Right ventricle myocardium inferior (tissue), 1 donor: ENCODE measurements around the gene DYRK1A. TPM values are rescaled to one million over a fixed set of nuclear protein-coding genes. Genes with fewer than 3 reads are reported as not detected.
A peak's percentile ranks its signal among the peaks of the same experiment; 100 is the strongest.

ENCODE experiments used
- ATAC-seq: fragments of 200-7000 bp; cut with Tn5 transposase; one replicate; pipeline ENCODE4 v1.9.1; 2020; ENCODE audit warnings: mild to moderate bottlenecking, moderate library complexity
- DNase-seq: peaks from one replicate; pipeline ENCODE4 v3.0.0; 2021; ENCODE audit errors: missing footprints
- intact Hi-C: fragments of 100-400 bp; cut with DNase I; formaldehyde crosslinking; loops from one replicate; pipeline ENCODE4 v1.11.0; 2022
- total RNA-seq: library from RNA; stranded (reverse); fragmentation: NEBNext Ultra II Directional; extraction: Animal tissue kit (Norgen Biotek cat#: 25700); gene quantifications from one replicate; pipeline ENCODE4 v1.2.1, GENCODE V29; 2021
- donor health status: DM: no; HTN: yes; CAD: no; lungs with severe emphysema.

DYRK1A gene
- total RNA-seq, 1 donor from 2014 or later = 63.5 TPM

DNA sequence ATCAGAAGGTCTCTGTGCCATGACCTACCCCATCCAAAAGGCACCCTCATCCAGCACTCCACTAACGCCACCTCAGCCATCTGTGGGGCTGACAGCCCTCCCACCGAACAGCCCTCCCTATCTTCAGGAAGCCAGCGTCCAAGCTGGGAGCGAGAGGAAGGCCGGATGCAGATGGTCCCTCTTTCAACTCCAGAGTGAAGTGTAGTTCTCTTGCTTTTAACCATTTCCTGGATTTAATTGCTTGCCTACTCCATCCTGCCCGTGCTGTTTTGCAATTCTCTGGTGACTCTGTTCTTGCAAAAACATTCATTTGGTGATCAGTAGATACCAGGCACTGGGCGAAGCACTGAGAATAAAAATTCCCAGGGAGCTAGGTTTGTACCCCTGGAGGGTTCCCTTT is 8.2 kb upstream of the DYRK1A start:
- ATAC-seq (peak; percentile 31), DNase-seq (no peak)
- intact Hi-C loops = loop anchor here (5.0 kb wide), 1 partner anchor 66 kb away; no protein-coding TSS in a partner anchor

DNA sequence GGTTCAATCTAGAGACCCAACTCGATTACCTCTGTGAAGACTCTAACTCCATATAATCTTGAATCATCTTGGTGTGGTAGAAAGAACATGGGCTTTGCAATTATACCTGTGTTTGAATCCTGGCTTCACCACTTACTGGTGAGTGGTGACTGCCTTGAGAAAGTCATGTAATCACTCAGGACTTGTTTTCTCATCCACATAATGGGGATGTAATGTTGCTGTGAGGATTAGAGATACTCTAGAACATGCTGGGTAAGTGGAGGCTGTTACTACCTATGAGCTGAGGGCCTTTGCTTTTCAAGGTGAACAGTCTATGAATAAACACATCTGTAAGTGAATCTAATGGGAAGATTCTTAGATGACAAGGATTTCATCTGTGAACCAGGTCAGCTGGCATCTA is 2.6 kb upstream of the DYRK1A start:
- DNase-seq = no peak
- ATAC-seq = no peak
- intact Hi-C loops = no loop called here

- DNase-seq (no peak), ATAC-seq (no peak)
- intact Hi-C loops = loop anchor here (5.0 kb wide), 2 partner anchors 63 to 98 kb away; no protein-coding TSS in a partner anchor
Measured at GRCh38 chr21:37364722-37365121, 1.9 kb upstream of the DYRK1A start.

DNA sequence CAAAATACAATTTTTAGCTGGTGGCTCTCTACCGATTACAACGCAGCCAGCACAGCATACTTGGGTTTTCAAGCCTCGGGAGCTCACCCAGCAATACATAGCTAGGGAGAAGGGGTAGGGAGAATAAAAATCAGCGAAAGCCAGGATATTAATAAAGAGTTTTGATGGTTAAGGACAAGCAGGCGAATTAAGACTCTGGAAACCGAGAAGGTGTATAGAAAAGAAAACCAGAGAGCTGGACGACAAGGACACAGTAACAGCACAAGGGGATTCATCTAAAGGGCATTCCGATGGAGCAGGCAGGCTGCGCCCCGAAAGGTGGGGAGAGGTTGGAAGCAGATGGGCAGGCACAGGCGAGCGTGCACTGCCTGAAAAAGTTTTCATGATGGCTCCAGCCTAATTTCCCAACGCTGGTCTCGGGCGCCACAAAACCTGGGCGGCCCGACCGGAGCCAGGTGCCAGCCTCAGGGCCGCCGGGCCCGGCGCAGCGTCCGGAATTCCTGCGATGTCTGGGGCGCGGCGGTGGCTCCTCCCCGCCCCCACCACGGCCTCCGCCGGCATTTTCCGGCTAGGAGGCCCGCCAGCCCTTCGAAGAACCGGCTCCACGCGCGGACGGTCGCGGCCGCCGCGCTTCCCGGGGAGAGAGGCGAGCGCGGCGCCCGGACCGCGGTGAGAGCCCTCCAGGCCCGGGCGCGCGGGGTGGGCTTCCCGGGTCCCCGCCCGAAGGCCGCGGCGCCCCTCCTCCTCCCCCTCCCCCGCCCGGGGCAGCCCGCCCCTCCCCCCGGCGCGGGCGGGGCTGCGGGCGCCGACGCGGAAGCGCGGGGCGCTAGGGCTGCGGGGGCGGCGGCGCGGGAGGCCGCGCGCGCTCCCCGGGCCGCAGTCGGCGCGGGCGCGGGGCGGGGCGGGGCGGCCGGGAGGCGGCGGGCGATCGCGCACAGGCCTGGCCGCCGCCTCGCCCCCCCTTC is 774 bp upstream of the DYRK1A start:
- ATAC-seq (peak; percentile 47), DNase-seq (peak; percentile 89)
- intact Hi-C loops = loop anchor here (1.0 to 5.0 kb wide), 7 partner anchors 27 to 199 kb away; partner anchors contain the start of gene VPS26C

- ATAC-seq = no peak
- intact Hi-C loops = loop anchor here (2.0 to 5.0 kb wide), 6 partner anchors 29 to 197 kb away; no protein-coding TSS in a partner anchor
- peak; percentile 75 for DNase-seq
Measured at GRCh38 chr21:37367336-37367702, 746 bp downstream of the DYRK1A start.

DNA sequence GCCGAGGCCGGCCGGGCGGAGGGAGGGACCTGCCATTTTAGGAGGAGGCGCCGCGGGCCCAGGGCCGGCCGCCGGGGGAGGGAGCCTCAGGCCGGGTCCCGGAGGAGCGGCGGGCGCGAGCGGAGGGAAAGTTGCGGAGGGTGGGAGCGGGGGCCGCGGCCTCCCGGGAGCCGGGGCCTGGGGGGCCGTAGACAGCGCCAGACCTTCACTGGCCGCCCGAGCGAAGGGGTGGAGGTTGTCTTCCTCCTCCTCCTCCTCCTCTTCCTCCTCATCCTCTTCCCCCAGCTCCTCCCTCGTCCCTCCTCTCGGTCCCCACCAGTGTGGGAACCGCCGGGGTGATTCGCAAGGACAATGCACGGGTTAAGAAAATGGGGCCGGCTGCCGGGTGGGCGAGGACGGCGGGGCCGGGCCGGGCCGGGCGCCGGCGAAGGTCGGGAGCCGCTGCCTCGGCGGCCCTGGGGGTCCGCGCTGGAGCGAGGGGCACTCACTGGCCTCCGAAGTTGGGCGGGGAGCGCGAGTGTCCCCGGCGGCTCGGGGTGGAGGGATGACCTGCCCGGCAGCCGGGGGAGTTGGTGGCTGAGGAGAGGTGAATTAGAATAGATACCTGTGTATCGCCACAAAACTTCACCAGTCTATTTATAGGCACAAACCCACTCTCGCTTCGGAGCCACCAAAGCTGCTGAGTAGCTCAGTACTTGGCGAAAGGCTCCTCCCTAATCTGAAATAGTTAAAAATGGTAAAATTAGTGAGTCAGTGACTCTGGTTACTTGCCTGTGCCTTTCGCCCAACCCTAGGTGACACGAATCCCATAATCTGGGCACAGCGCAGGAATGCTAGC is 1.3 kb downstream of the DYRK1A start:
- intact Hi-C loops = loop anchor here (2.0 to 5.0 kb wide), 6 partner anchors 29 to 197 kb away; no protein-coding TSS in a partner anchor
- DNase-seq (peak; percentile 79), ATAC-seq (peak; percentile 6)

GRCh38 chr21:37368541-37369279 is 2.1 kb downstream of the DYRK1A start:
- intact Hi-C loops = loop anchor here (5.0 kb wide), 2 partner anchors 59 to 94 kb away; no protein-coding TSS in a partner anchor
- ATAC-seq (no peak), DNase-seq (no peak)

DNA sequence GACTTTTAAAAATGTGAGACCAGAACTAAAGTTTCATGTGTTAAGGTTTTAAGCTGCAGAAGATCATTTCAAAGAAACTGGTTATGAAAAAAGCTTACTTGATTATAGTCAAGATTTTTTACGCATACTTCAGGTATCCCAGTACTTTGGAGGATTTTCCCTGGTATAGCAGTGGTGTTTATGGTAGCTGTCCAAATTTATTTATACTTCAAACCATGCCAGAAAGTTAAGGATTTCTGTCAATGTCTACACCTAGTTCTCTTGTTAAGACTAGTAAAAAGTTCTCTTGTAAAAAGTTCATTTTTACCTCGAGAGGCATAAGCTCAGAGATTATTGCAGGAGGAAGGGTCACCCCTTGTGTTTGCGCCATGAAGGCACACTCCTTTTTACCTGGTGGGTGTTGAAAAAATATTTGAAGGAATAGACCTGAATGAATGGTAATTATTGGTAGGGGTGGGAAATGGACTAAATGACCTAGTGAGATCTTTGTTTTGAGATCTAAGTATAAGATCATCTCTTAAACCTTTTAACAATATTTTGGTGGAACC is 2.8 kb downstream of the DYRK1A start:
- intact Hi-C loops = loop anchor here (5.0 kb wide), 2 partner anchors 58 to 93 kb away; no protein-coding TSS in a partner anchor
- DNase-seq (no peak), ATAC-seq (no peak)

- DNase-seq (no peak), ATAC-seq (no peak)
- intact Hi-C loops = loop anchor here (1.0 to 5.0 kb wide), 2 partner anchors 37 to 189 kb away; no protein-coding TSS in a partner anchor
Measured at GRCh38 chr21:37370152-37371040, 3.8 kb downstream of the DYRK1A start.

DNA sequence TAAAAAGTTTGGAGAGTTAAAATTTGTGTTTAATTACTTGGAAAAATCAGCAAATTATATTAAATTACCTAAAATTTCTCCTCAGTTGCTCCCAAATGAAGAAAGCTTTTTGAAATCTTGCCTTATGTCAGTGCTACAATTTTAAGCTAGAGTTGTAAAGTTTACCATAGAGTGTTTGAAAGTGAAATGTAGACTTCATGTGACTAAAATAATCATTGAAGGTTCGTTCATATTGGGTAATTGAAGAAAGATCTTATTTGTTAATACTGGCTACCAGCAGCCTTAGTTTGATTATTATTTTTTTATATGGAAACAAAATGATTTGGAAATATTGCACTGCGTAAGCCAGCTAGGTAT is 4.4 kb downstream of the DYRK1A start:
- ATAC-seq = no peak
- DNase-seq = no peak
- intact Hi-C loops = loop anchor here (5.0 kb wide), 1 partner anchor 36 kb away; no protein-coding TSS in a partner anchor

GRCh38 chr21:37372127-37372731 is 5.7 kb downstream of the DYRK1A start:
- ATAC-seq (no peak), DNase-seq (no peak)
- intact Hi-C loops = loop anchor here (5.0 kb wide), 1 partner anchor 35 kb away; no protein-coding TSS in a partner anchor

- DNase-seq (no peak), ATAC-seq (no peak)
- intact Hi-C loops = loop anchor here (5.0 kb wide), 1 partner anchor 34 kb away; no protein-coding TSS in a partner anchor
Measured at GRCh38 chr21:37372951-37373350, 6.4 kb downstream of the DYRK1A start.

GRCh38 chr21:37373539-37373938 is 7.0 kb downstream of the DYRK1A start:
- ATAC-seq = no peak
- intact Hi-C loops = loop anchor here (5.0 kb wide), 1 partner anchor 34 kb away; no protein-coding TSS in a partner anchor
- no peak for DNase-seq

DNA sequence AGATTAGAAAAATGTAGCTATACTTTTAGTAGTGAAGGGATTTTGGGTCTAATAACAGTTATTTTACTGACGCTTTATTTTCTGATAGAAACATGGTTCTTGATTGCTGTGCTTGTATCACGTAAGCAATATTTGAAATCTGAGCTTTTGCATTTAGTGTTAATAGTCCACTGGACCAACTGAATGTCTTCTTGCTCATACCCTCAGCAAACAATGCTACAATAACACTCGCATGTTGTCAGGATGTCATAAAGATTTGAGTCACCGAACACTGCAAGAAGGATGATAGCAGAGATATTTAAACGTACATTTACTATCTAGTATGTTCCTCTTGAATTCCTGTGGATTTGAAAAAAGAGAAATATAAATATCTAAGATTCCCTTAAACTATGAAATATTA is 7.5 kb downstream of the DYRK1A start:
- DNase-seq (no peak), ATAC-seq (no peak)
- intact Hi-C loops = loop anchor here (5.0 kb wide), 1 partner anchor 33 kb away; no protein-coding TSS in a partner anchor

DNA sequence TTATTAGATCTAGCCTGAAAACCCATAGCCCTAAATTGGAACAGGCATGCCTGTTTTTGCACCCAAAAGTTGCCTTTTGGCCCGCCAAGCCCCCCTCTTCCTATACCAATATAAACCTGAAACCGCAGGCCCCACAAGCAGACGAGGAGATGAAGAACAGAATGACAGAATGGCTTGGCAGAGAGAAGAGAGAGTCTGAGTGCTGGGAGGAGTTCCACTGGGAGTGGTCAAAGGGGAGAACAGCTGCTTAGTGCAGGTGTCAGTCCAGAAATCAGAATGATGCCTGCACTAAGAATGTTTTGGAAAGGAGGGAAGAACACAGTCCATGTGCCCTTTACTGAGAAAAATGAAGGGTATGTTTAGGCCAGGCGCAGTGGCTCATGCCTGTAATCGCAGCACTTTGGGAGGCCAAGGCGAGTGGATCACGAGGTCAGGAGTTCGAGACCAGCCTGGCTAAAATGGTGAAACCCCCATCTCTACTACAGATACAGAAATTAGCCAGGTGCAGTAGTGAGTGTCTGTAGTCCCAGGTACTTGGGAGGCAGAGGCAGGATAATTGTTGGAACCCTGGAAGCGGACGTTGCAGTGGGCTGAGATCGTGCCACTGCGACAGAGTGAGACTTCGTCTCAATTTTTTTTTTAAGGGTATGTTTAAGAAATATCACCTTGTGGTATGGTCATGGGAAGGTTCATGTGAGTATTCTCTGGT is 9.4 kb downstream of the DYRK1A start:
- no peak for ATAC-seq
- intact Hi-C loops = no loop called here
- no peak for DNase-seq

- ATAC-seq = no peak
- DNase-seq = no peak
- intact Hi-C loops = no loop called here
Measured at GRCh38 chr21:37378700-37379139, 12.1 kb downstream of the DYRK1A start.
